HG03097 (cell line): ENCODE data around the gene GPR179.

Experiments used
- ATAC-seq: cut with Tn5 transposase; IDR thresholded peaks from one replicate; pipeline ENCODE4 v1.9.1; 2021; ENCODE audit not compliant: unreplicated experiment, low FRiP score

The GPR179 gene

GRCh38 chr17:38343608-38344419 lies at the start of gene GPR179:
TSS of gene GPR179 (minus strand) at chr17:38343956. CDS start at chr17:38343789, 167 bp downstream.
- ATAC-seq = no peak

DNA sequence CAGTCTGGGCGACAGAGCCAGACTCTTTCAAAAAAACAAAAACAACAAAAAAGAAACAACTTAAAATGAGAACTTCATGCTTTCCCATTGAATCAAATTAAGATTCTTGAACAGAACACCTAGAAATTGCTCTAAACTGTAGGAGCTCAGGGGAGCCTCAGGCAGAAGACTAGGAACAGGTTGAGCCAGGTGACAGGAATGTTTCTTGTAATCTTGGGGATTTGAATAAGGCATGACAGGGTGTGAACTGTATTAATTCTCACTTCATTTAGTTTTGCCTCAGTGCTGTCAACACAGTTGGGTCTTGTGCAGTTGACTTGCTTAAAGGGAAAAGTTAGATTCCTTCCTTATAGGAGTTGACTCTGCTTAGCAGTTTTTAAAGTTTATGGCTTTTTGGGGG lies 35.7 kb upstream of the GPR179 start:
- no peak for ATAC-seq

- no peak for ATAC-seq
These were observed 25.5 kb upstream of the GPR179 start for GRCh38 chr17:38369124-38369886.

DNA sequence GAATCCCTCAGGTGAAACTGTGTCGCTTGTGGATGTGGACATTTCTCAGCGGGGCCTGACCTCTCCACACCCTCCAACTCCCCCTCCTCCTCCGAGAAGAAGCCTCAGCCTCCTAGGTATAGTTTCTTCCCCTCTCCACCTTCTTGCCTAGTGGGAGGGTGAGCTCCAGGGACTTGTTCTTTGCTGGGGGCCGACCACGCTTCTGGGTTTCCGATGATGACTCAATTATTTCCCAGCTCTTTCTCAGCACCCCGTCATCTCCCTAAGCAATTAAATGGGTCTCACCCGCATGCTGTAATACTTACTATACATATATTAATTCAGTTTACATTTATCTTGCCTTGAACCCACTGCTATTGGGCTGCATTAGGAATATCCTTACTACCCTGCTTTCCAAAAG lies 21.0 kb upstream of the GPR179 start:
- ATAC-seq = no peak

GRCh38 chr17:38363016-38363415 lies 19.3 kb upstream of the GPR179 start:
- no peak for ATAC-seq

DNA sequence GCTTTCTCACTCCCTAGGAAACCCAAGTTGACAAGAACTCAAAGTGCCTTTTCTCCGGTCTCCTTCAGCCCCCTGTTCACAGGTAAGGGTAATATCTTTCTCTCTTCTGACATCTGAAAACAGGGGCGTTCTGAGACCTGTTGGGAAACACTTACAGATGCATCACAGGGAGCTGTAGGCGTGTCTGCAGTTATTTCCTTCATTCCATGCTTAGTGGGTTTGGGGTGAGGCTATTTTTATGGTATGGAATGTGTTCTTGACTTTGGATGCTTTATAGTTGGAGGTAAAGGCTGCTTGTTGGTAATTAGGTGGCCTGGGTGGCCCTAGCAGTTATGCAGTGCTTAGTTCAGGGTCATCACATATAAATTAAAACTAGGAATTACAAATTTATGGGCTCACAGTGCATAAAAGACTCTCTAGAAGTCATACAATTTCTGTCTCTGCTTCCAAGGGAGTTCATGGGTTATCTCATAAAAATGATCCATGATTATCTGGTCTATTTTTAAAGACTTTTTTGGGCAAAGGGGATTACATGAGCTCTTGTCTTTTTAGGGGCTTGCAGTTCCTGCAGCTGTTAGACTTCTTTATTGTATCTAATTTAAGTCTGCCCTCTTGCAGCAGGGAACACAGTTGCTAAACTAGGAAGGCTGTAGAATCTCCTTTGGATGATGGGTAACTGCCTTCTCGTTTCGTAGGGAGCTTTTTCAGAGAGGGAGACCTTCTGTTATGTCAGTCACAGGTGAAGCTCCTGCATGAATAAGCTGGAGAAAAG lies 18.1 kb upstream of the GPR179 start:
- ATAC-seq = no peak

- ATAC-seq = no peak
These were observed 15.1 kb upstream of the GPR179 start for GRCh38 chr17:38358586-38359513.

DNA sequence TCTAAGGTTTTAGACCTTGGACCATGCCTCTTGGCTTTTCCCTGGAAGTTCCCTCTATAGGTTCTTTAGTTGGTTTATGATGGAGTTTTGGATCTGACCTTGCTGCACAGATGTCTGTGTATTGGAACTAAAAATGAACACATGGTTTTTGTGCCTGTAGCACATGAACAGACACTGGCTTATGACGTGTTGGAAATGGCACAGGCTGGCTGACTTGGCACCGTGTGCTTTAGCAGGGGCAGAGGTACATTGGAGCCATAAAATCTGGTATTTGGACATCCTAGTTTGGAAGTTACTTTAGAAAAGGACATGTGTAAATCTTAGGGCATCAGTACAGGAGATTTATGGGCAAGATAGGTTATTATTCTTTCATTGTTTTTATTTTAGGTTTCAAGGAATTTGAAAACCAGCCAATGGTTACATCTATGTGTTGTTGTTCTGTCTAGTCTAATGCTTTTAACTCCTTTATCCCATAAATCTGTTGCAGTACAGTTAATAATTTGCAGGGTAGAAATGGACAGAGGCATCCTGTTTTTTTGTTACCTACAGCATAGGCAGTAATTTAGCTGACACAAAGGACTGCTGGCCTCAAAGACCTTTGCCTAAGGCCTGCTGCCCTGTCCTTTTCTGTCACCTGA lies 13.8 kb upstream of the GPR179 start:
- no peak for ATAC-seq

DNA sequence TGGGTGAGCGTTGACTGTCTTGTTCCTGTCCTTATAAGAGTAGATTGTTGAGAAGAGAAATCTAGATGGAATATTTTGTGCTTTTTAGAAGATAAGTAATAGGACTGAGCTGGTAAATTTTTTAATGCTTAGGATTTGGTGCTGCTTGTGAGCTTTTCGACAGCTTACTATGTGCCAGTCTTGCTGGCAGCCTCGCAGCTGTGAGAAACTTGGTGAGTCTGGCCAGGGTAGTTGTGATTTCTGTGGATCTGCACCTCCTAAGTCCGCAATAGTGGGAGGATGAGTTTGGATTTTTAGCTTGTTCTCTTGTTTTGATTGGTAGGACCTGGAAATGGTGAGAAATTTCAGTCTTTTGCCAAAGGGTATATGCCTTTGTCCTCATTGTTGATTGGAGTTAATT lies 11.5 kb upstream of the GPR179 start:
- ATAC-seq = no peak

DNA sequence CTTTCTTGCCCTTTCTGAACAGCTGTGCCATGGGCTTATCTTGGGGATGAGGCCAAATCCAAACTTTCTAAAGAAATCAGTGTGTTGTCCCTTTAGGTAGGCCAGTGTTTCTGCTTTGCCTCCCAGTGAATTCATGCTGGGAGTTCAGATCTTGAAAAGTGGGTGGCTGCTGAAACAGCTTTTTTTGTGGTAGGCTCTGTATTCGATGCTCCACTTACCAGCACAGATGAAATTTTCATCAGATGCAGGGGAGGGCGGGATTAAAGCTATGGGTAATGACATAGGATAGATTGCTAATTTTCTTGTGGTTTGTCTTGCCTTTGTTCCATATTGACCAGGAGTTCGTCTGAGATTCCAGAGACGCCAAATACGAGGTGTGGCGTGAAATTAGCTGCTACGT lies 10.7 kb upstream of the GPR179 start:
- ATAC-seq = no peak

DNA sequence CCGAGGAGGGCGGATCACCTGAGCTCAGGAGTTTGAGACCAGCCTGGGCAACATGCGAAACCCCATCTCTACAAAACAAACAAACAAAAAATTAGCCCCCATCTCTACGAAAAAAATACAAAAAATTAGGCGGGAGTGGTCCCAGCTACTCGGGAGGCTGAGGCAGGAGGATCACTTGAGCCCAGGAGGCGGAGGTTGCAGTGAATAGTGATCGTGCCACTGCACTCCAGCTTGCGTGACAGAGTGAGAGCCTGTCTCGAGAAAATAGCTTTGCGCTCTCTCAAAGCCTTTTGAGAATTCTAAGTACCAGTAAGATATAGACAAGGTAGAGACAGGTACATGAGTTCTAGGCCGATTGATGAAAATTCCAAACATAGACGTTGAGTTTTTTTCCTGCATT lies 9.9 kb upstream of the GPR179 start:
- ATAC-seq = no peak

GRCh38 chr17:38353086-38353604 lies 9.4 kb upstream of the GPR179 start:
- ATAC-seq = no peak

DNA sequence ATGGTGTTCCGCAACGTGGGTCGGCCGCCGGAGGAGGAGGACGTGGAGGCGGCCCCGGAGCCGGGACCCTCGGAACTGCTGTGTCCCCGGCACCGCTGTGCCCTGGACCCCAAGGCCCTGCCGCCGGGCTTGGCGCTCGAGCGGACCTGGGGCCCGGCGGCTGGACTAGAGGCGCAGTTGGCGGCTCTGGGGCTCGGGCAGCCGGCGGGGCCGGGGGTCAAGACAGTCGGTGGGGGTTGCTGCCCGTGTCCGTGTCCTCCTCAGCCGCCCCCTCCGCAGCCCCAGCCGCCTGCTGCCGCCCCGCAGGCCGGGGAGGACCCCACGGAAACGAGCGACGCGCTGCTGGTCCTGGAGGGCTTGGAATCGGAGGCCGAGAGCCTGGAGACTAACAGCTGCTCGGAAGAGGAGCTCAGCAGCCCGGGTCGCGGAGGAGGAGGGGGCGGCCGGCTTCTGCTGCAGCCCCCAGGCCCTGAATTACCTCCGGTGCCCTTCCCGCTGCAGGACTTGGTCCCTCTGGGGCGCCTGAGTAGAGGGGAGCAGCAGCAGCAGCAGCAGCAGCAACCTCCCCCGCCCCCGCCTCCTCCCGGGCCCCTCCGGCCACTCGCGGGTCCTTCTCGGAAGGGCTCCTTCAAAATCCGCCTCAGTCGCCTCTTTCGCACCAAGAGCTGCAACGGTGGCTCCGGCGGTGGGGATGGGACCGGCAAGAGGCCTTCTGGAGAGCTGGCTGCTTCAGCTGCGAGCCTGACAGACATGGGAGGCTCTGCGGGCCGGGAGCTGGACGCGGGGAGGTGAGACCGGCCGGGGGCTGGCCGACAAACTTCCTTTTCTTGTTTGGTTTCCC lies 8.7 kb upstream of the GPR179 start:
- ATAC-seq = no peak

- peak; percentile 80 for ATAC-seq
These were observed 7.9 kb upstream of the GPR179 start, which contains the start of gene SOCS7 for GRCh38 chr17:38351412-38352222. TSS of gene SOCS7 (plus strand) at chr17:38351844. CDS start at chr17:38352053, 209 bp downstream.

DNA sequence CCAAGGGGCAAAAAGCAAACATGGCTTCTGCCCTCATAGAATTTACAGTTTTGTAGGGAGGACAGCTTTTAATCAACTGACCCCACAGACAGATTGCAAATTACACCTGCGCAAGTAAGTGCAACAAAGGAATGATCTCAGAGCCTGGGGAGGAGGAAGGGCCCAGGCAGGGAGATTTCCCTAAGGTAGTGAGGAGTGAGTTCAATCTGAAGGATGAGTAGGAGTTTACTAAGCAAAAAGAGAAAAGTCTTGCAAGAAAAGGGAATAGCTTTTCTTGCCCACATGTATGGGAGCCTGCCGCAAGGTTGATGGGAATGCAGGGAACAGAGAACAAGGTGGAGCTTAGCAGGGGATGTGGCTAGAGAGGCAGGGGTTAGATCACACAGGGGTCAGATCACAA lies 6.3 kb upstream of the GPR179 start:
- ATAC-seq = no peak

DNA sequence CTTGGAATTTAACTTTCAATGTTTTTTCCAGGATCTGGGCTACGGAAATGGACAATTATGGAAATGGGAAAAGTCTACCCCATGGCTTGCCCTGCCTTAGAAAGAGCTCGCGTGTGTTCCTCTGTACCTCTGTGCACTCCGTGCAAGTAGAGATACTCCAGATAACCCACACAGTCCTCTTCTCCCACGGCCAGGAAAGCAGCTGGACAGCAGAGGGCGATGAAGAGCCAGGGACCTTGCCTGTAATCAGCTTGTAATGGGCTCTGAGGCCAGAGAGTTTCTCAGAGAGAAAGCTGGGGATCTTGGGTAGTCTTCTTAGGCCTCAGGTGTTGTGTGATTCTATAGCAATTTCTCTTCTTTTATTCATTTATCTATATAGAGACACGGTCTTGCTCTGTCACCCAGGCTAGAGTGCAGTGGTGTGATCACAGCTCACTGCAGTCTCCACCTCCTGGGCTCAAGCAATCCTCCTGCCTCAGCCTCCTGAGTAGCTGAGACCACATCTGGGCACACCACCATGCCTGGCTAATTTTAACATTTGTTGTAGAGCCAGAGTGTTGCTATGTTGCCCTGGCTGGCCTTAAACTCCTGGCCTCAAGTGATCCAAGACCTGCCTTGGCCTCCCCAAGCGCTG lies 5.5 kb upstream of the GPR179 start:
- no peak for ATAC-seq

DNA sequence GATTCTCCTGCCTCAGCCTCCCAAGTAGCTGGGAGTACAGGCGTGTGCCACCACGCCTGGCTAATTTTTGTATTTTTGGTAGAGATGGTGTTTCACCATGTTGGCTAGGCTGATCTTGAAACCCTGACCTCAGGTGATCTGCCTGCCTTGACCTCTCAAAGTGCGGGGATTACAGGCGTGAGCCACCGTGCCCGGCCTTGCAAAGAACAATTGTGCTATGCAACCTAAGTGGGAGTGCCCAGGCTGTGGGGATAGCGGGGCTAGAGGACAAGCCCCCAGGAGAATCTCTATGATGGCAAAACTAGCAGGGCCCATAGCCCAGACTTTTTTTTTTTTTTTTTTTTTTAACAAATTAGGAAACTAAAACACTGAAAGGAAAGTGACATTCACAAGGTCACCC lies 2.0 kb upstream of the GPR179 start:
- ATAC-seq = no peak
